IPS DF 4.7 (cell line): ENCODE results near the gene SMCO4.

ENCODE experiments used
- DNase-seq: peaks from one replicate; pipeline ENCODE4 v3.0.0-alpha.2; 2013; ENCODE audit warnings: low spot score; ENCODE audit errors: extremely low read depth

The SMCO4 gene

GRCh38 chr11:93505703-93506102, 37.5 kb downstream of the SMCO4 start:
- no peak for DNase-seq

- DNase-seq = no peak
Measured at GRCh38 chr11:93504110-93505095, 38.8 kb downstream of the SMCO4 start.

GRCh38 chr11:93501856-93502255, 41.3 kb downstream of the SMCO4 start:
- no peak for DNase-seq

- no peak for DNase-seq
Measured at GRCh38 chr11:93500759-93501158, 42.4 kb downstream of the SMCO4 start.

- DNase-seq = no peak
Measured at GRCh38 chr11:93498641-93499040, 44.5 kb downstream of the SMCO4 start.

GRCh38 chr11:93498161-93498560, 45.0 kb downstream of the SMCO4 start:
- DNase-seq = no peak

- DNase-seq = no peak
Measured at GRCh38 chr11:93497596-93497995, 45.6 kb downstream of the SMCO4 start.

- no peak for DNase-seq
Measured at GRCh38 chr11:93494357-93494756, 48.8 kb downstream of the SMCO4 start.

- no peak for DNase-seq
Measured at GRCh38 chr11:93493252-93493897, 49.8 kb downstream of the SMCO4 start.

- DNase-seq = no peak
Measured at GRCh38 chr11:93492464-93493251, 50.5 kb downstream of the SMCO4 start.

- no peak for DNase-seq
Measured at GRCh38 chr11:93491973-93492372, 51.2 kb downstream of the SMCO4 start.

GRCh38 chr11:93490996-93491618, 52.1 kb downstream of the SMCO4 start:
- peak; percentile 72 for DNase-seq

- DNase-seq = no peak
Measured at GRCh38 chr11:93489841-93490240, 53.4 kb downstream of the SMCO4 start.

GRCh38 chr11:93487032-93487483, 56.1 kb downstream of the SMCO4 start:
- no peak for DNase-seq

GRCh38 chr11:93485983-93486382, 57.2 kb downstream of the SMCO4 start:
- DNase-seq = no peak

- no peak for DNase-seq
Measured at GRCh38 chr11:93484716-93485115, 58.5 kb downstream of the SMCO4 start.

GRCh38 chr11:93482556-93482955, 60.6 kb downstream of the SMCO4 start:
- no peak for DNase-seq

- no peak for DNase-seq
Measured at GRCh38 chr11:93481696-93482095, 61.5 kb downstream of the SMCO4 start.

- no peak for DNase-seq
Measured at GRCh38 chr11:93481279-93481678, 61.9 kb downstream of the SMCO4 start.

GRCh38 chr11:93480756-93481155, 62.4 kb downstream of the SMCO4 start:
- no peak for DNase-seq

- DNase-seq = no peak
Measured at GRCh38 chr11:93480256-93480655, 62.9 kb downstream of the SMCO4 start.
